ENCODE measurements around the gene COL10A1. TPM values are rescaled to one million over a fixed set of nuclear protein-coding genes. Genes with fewer than 3 reads are reported as not detected.

Gene COL10A1
- total RNA-seq (2022) (not detected in 2 replicates), Bru-seq, nascent RNA (not detected), BruChase-seq, experiment 1, labeled RNA remaining after a 6-hour chase (not detected), BruChase-seq, experiment 2, labeled RNA remaining after a 2-hour chase (not detected)
- long read RNA-seq, result 0 reads

DNA sequence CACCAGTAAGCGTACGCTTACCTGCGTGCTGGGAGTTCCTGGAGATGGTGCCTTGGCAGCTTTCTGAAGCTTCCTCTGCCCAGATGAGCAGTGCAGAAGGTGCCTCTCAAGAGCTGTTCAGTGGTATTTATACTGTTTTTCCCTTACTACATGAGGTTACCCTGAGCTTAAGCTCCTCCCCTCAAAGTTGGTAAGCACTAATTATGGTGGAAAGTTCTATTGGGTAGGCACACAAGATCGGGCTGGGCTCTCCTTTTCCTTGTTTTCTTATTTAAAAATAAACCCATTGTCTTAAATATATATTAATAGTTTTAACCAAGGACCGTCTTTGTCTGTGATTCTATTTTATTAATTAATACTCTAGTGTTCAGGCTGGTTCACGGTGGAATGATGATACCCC lies at the start of gene COL10A1:
COL10A1 (minus strand) TSS at position 101 of the 400 bp plus-strand sequence. CDS start 640 bp downstream, outside the sequence.
- Mint-ChIP-seq H3K27me3 (ENCODE audit: unreplicated experiment) (no peaks in the 10 kb centered on the region), H3K9me3 (ENCODE audit: low read depth, unreplicated experiment) (no peaks in the 10 kb centered on the region), H3K4me3 (ENCODE audit: low read depth, unreplicated experiment) (no peak within 1 kb of the TSS), H3K27ac (ENCODE audit: unreplicated experiment) (no peak within 1 kb of the TSS), H3K4me1 (ENCODE audit: low read depth, unreplicated experiment) (no peaks in the 10 kb centered on the region), H3K36me3 (ENCODE audit: insufficient read depth, unreplicated experiment) (peaks cover 3% of the 10 kb centered on the region)
- TF ChIP-seq, protein P1, sequence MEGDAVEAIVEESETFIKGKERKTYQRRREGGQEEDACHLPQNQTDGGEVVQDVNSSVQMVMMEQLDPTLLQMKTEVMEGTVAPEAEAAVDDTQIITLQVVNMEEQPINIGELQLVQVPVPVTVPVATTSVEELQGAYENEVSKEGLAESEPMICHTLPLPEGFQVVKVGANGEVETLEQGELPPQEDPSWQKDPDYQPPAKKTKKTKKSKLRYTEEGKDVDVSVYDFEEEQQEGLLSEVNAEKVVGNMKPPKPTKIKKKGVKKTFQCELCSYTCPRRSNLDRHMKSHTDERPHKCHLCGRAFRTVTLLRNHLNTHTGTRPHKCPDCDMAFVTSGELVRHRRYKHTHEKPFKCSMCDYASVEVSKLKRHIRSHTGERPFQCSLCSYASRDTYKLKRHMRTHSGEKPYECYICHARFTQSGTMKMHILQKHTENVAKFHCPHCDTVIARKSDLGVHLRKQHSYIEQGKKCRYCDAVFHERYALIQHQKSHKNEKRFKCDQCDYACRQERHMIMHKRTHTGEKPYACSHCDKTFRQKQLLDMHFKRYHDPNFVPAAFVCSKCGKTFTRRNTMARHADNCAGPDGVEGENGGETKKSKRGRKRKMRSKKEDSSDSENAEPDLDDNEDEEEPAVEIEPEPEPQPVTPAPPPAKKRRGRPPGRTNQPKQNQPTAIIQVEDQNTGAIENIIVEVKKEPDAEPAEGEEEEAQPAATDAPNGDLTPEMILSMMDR (IDR thresholded peaks at IDR 0.05; ENCODE audit: unreplicated experiment), result no peak
- intact Hi-C loops (cut with micrococcal nuclease; ENCODE audit: unreplicated experiment), result no loop called here
- no peak for DNase-seq
- BruUV-seq (replicated peaks), result no TSS peak
- CTCF ChIA-PET, result no interaction called here

DNA sequence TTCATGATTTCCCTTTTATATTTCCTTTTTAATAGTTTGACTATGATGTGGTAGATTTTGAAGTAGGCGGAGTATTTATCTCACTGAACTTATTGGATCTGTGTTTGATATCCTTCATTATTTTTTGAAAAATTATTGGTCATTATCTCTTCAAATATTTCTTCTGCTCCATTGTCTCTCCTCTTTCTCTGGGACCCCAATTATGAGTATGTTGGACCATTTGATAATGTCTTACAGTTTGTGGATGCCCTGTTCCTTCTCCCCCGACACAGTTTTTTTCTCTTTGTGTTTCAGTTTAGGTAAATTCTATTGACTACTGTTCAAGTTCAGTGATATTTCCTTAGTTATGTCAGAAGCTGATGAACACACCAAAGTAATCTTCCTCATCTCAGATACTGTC lies 49.4 kb upstream of the COL10A1 start:
- intact Hi-C loops (cut with micrococcal nuclease; ENCODE audit: unreplicated experiment), result no loop called here
- TF ChIP-seq, protein P1 (IDR thresholded peaks at IDR 0.05; ENCODE audit: unreplicated experiment), result no peak
- CTCF ChIA-PET, result no interaction called here
- Mint-ChIP-seq H3K4me3 (ENCODE audit: low read depth, unreplicated experiment) (no peak overlapping the region), H3K4me1 (ENCODE audit: low read depth, unreplicated experiment) (no peaks in the 10 kb centered on the region), H3K9me3 (ENCODE audit: low read depth, unreplicated experiment) (peaks cover 5% of the 10 kb centered on the region), H3K36me3 (ENCODE audit: insufficient read depth, unreplicated experiment) (no peaks in the 10 kb centered on the region), H3K27me3 (ENCODE audit: unreplicated experiment) (no peaks in the 10 kb centered on the region), H3K27ac (ENCODE audit: unreplicated experiment) (no peak overlapping the region)
- BruUV-seq (replicated peaks), result no TSS peak
- no peak for DNase-seq

DNA sequence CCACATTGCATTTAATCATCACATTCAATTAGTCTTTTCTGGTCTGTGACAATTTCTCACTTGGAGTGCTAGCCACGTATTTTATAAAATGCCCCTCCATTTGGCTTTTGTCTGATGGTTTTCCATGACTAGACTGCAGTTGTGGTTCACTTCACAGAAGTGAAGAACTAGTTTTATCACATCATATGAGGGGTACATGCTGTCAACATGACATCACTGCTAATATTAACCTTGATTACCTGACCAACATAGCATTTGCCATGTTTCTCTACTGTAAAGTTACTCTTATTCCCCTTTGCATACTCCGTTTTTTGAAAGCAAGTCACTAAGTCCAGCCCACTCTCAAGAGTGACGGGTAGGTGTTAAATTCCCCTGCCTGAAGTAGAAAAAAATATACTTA lies 48.0 kb upstream of the COL10A1 start:
- CTCF ChIA-PET, result no interaction called here
- H3K4me1 Mint-ChIP-seq (ENCODE audit: low read depth, unreplicated experiment), result no peaks in the 10 kb centered on the region
- H3K36me3 Mint-ChIP-seq (ENCODE audit: insufficient read depth, unreplicated experiment), result no peaks in the 10 kb centered on the region
- intact Hi-C loops (cut with micrococcal nuclease; ENCODE audit: unreplicated experiment), result no loop called here
- TF ChIP-seq, protein P1 (IDR thresholded peaks at IDR 0.05; ENCODE audit: unreplicated experiment), result no peak
- no peak overlapping the region for H3K4me3 Mint-ChIP-seq (ENCODE audit: low read depth, unreplicated experiment)
- H3K27me3 Mint-ChIP-seq (ENCODE audit: unreplicated experiment), result no peaks in the 10 kb centered on the region
- no TSS peak for BruUV-seq (replicated peaks)
- H3K27ac Mint-ChIP-seq (ENCODE audit: unreplicated experiment), result no peak overlapping the region
- no peak for DNase-seq
- peaks cover 5% of the 10 kb centered on the region for H3K9me3 Mint-ChIP-seq (ENCODE audit: low read depth, unreplicated experiment)

DNA sequence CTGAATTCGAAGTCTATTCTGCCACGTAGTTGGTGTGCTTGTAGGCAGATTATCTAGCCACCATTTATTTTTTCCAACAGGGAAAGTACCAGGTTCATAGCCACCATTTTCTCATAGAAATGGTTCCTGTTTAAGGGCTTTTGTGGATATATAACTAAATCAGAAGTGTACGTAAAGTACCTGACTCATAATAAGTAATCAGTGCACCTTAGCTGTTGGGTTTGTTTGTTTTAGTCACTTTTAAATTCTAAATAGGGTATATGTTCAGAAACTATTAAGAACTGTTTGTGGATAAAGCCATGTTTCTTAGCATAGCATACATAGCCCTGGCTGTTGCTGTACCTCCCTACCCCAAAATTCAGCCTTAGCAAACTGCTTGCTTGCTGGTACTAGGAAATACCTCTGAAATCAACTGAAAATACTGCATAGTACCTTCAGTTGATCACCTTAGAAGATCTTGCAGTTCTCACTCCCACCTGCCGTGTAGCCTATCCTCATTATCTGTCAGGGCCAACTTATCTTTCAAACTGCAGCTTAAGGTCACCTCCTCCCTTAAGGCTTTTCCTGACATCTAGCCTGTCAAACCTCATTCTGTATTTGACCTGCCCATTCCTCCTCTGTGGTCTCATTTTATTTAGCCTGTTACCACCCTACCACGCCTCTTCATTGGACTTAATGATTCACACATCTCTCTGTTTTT lies 44.6 kb upstream of the COL10A1 start:
- no peaks in the 10 kb centered on the region for H3K4me1 Mint-ChIP-seq (ENCODE audit: low read depth, unreplicated experiment)
- no peak overlapping the region for H3K4me3 Mint-ChIP-seq (ENCODE audit: low read depth, unreplicated experiment)
- no peaks in the 10 kb centered on the region for H3K27me3 Mint-ChIP-seq (ENCODE audit: unreplicated experiment)
- TF ChIP-seq, protein P1 (IDR thresholded peaks at IDR 0.05; ENCODE audit: unreplicated experiment), result no peak
- BruUV-seq (replicated peaks), result no TSS peak
- CTCF ChIA-PET, result no interaction called here
- no peak overlapping the region for H3K27ac Mint-ChIP-seq (ENCODE audit: unreplicated experiment)
- no peak for DNase-seq
- no peaks in the 10 kb centered on the region for H3K36me3 Mint-ChIP-seq (ENCODE audit: insufficient read depth, unreplicated experiment)
- peaks cover 2% of the 10 kb centered on the region for H3K9me3 Mint-ChIP-seq (ENCODE audit: low read depth, unreplicated experiment)
- intact Hi-C loops (cut with micrococcal nuclease; ENCODE audit: unreplicated experiment), result no loop called here
